Mucosa of gallbladder (tissue), 1 donor: ENCODE measurements around the gene KIF2C. TPM values are rescaled to one million over a fixed set of nuclear protein-coding genes. Genes with fewer than 3 reads are reported as not detected.
A peak's percentile ranks its signal among the peaks of the same experiment; 100 is the strongest.
"Not testable (repeated sequence)": the region's sequence is repeated elsewhere in the genome, so short reads cannot be mapped to it uniquely, and the experiment has no call there.

ENCODE experiments used
- DNase-seq: peaks from one replicate; pipeline ENCODE4 v3.0.0-alpha.2; 2020; ENCODE audit warnings: low spot score
- total RNA-seq: library from RNA; stranded (reverse); gene quantifications from one replicate; pipeline ENCODE4 v1.2.1, GENCODE V29; 2021
- donor health status: DM: no; HTN: no; CAD: no.

Gene KIF2C
- total RNA-seq, 1 donor from 2014 or later = 1.6 TPM

- peak; percentile 83 for DNase-seq
Measured at GRCh38 chr1:44810101-44810761, 70.6 kb downstream of the KIF2C start.

GRCh38 chr1:44810762-44811105, 71.1 kb downstream of the KIF2C start:
- DNase-seq = not testable (repeated sequence)

- no peak for DNase-seq
Measured at GRCh38 chr1:44811234-44811633, 71.6 kb downstream of the KIF2C start.

GRCh38 chr1:44812822-44813543, 73.3 kb downstream of the KIF2C start:
- no peak for DNase-seq

- not testable (repeated sequence) for DNase-seq
Measured at GRCh38 chr1:44815926-44816325, 76.3 kb downstream of the KIF2C start.

- DNase-seq = no peak
Measured at GRCh38 chr1:44817307-44817706, 77.7 kb downstream of the KIF2C start.

Other genes with a start within 250 kb of the KIF2C start
- gene TMEM53, start 65.4 kb upstream of the KIF2C start, total RNA-seq = 21.0 TPM
- gene ARMH1, start 65.1 kb upstream of the KIF2C start, total RNA-seq = 3.7 TPM
- not detected for gene RNU5D-1, start 8.7 kb upstream of the KIF2C start, total RNA-seq
- gene RPS8, start 35.7 kb downstream of the KIF2C start, total RNA-seq = 1,176 TPM
- gene BEST4, start 48.3 kb downstream of the KIF2C start, total RNA-seq = 0.37 TPM
- gene PLK3, start 60.5 kb downstream of the KIF2C start, total RNA-seq = 14.7 TPM
- not detected for gene DYNLT4, start 67.5 kb downstream of the KIF2C start, total RNA-seq
- 7.8 TPM for gene BTBD19, start 68.7 kb downstream of the KIF2C start, total RNA-seq
- gene PTCH2, start 103.4 kb downstream of the KIF2C start, total RNA-seq = 1.9 TPM
- gene EIF2B3, start 246.8 kb downstream of the KIF2C start, total RNA-seq = 19.3 TPM